Measurements from ENCODE around the gene TASP1.

TASP1 gene

GRCh38 chr20:13457487-13457886 lies 181.2 kb downstream of the TASP1 start:
- no peaks in the 10 kb centered on the region for H3K27me3 ChIP-seq (ENCODE audit: control insufficient read depth in 5 of 5, insufficient read depth in 4 of 5, low read length in 5 of 5)
- H3K9ac ChIP-seq (ENCODE audit: low read length in 5 of 5), result no peak overlapping the region
- H3K27ac ChIP-seq (ENCODE audit: low read depth, low read length), result no peak overlapping the region
- no peak overlapping the region for H3K4me3 ChIP-seq (ENCODE audit: low read depth in 1 of 5, low read length in 5 of 5)
- peaks cover 0 to 3% (median 0%) of the 10 kb centered on the region in 5 donors for H3K9me3 ChIP-seq (ENCODE audit: control insufficient read depth in 5 of 5, low read length in 5 of 5)
- no peaks in the 10 kb centered on the region for H3K4me1 ChIP-seq (ENCODE audit: control insufficient read depth in 5 of 5, insufficient read depth in 5 of 5, low read length in 5 of 5)
- no peaks in the 10 kb centered on the region for H3K36me3 ChIP-seq (ENCODE audit: control insufficient read depth in 5 of 5, insufficient read depth in 5 of 5, low read length in 5 of 5)

- no peaks in the 10 kb centered on the region for H3K27me3 ChIP-seq (ENCODE audit: control insufficient read depth in 5 of 5, insufficient read depth in 4 of 5, low read length in 5 of 5)
- H3K4me3 ChIP-seq (ENCODE audit: low read depth in 1 of 5, low read length in 5 of 5), result no peak overlapping the region
- H3K36me3 ChIP-seq (ENCODE audit: control insufficient read depth in 5 of 5, insufficient read depth in 5 of 5, low read length in 5 of 5), result no peaks in the 10 kb centered on the region
- H3K9me3 ChIP-seq (ENCODE audit: control insufficient read depth in 5 of 5, low read length in 5 of 5), result peaks cover 0 to 3% (median 0%) of the 10 kb centered on the region in 5 donors
- no peaks in the 10 kb centered on the region for H3K4me1 ChIP-seq (ENCODE audit: control insufficient read depth in 5 of 5, insufficient read depth in 5 of 5, low read length in 5 of 5)
- no peak overlapping the region for H3K27ac ChIP-seq (ENCODE audit: low read depth, low read length)
- no peak overlapping the region for H3K9ac ChIP-seq (ENCODE audit: low read length in 5 of 5)
Measured at GRCh38 chr20:13455713-13456112, 183.0 kb downstream of the TASP1 start.

- Histone ChIP-seq H3K4me1 (ENCODE audit: control insufficient read depth in 5 of 5, insufficient read depth in 5 of 5, low read length in 5 of 5) (no peaks in the 10 kb centered on the region), H3K4me3 (ENCODE audit: low read depth in 1 of 5, low read length in 5 of 5) (no peak overlapping the region), H3K27me3 (ENCODE audit: control insufficient read depth in 5 of 5, insufficient read depth in 4 of 5, low read length in 5 of 5) (no peaks in the 10 kb centered on the region), H3K9ac (ENCODE audit: low read length in 5 of 5) (no peak overlapping the region), H3K27ac (ENCODE audit: low read depth, low read length) (no peak overlapping the region), H3K9me3 (ENCODE audit: control insufficient read depth in 5 of 5, low read length in 5 of 5) (peaks cover 0 to 3% (median 0%) of the 10 kb centered on the region in 5 donors), H3K36me3 (ENCODE audit: control insufficient read depth in 5 of 5, insufficient read depth in 5 of 5, low read length in 5 of 5) (no peaks in the 10 kb centered on the region)
Measured at GRCh38 chr20:13453367-13453766, 185.4 kb downstream of the TASP1 start.

- Histone ChIP-seq H3K27ac (ENCODE audit: low read depth, low read length) (no peak overlapping the region), H3K4me1 (ENCODE audit: control insufficient read depth in 5 of 5, insufficient read depth in 5 of 5, low read length in 5 of 5) (no peaks in the 10 kb centered on the region), H3K36me3 (ENCODE audit: control insufficient read depth in 5 of 5, insufficient read depth in 5 of 5, low read length in 5 of 5) (no peaks in the 10 kb centered on the region), H3K4me3 (ENCODE audit: low read depth in 1 of 5, low read length in 5 of 5) (no peak overlapping the region), H3K9ac (ENCODE audit: low read length in 5 of 5) (no peak overlapping the region), H3K9me3 (ENCODE audit: control insufficient read depth in 5 of 5, low read length in 5 of 5) (peaks cover 0 to 3% (median 0%) of the 10 kb centered on the region in 5 donors), H3K27me3 (ENCODE audit: control insufficient read depth in 5 of 5, insufficient read depth in 4 of 5, low read length in 5 of 5) (no peaks in the 10 kb centered on the region)
Measured at GRCh38 chr20:13452470-13453124, 186.1 kb downstream of the TASP1 start.

- Histone ChIP-seq H3K4me1 (ENCODE audit: control insufficient read depth in 5 of 5, insufficient read depth in 5 of 5, low read length in 5 of 5) (no peaks in the 10 kb centered on the region), H3K4me3 (ENCODE audit: low read depth in 1 of 5, low read length in 5 of 5) (no peak overlapping the region), H3K36me3 (ENCODE audit: control insufficient read depth in 5 of 5, insufficient read depth in 5 of 5, low read length in 5 of 5) (no peaks in the 10 kb centered on the region), H3K9me3 (ENCODE audit: control insufficient read depth in 5 of 5, low read length in 5 of 5) (no peaks in the 10 kb centered on the region), H3K27me3 (ENCODE audit: control insufficient read depth in 5 of 5, insufficient read depth in 4 of 5, low read length in 5 of 5) (no peaks in the 10 kb centered on the region), H3K27ac (ENCODE audit: low read depth, low read length) (no peak overlapping the region), H3K9ac (ENCODE audit: low read length in 5 of 5) (no peak overlapping the region)
Measured at GRCh38 chr20:13449868-13450434, 188.8 kb downstream of the TASP1 start.

- Histone ChIP-seq H3K4me3 (ENCODE audit: low read depth in 1 of 5, low read length in 5 of 5) (no peak overlapping the region), H3K36me3 (ENCODE audit: control insufficient read depth in 5 of 5, insufficient read depth in 5 of 5, low read length in 5 of 5) (no peaks in the 10 kb centered on the region), H3K27me3 (ENCODE audit: control insufficient read depth in 5 of 5, insufficient read depth in 4 of 5, low read length in 5 of 5) (no peaks in the 10 kb centered on the region), H3K9me3 (ENCODE audit: control insufficient read depth in 5 of 5, low read length in 5 of 5) (no peaks in the 10 kb centered on the region), H3K4me1 (ENCODE audit: control insufficient read depth in 5 of 5, insufficient read depth in 5 of 5, low read length in 5 of 5) (no peaks in the 10 kb centered on the region), H3K27ac (ENCODE audit: low read depth, low read length) (no peak overlapping the region), H3K9ac (ENCODE audit: low read length in 5 of 5) (no peak overlapping the region)
Measured at GRCh38 chr20:13447385-13448180, 191.1 kb downstream of the TASP1 start.

- Histone ChIP-seq H3K4me1 (ENCODE audit: control insufficient read depth in 5 of 5, insufficient read depth in 5 of 5, low read length in 5 of 5) (no peaks in the 10 kb centered on the region), H3K4me3 (ENCODE audit: low read depth in 1 of 5, low read length in 5 of 5) (no peak overlapping the region), H3K36me3 (ENCODE audit: control insufficient read depth in 5 of 5, insufficient read depth in 5 of 5, low read length in 5 of 5) (no peaks in the 10 kb centered on the region), H3K27ac (ENCODE audit: low read depth, low read length) (no peak overlapping the region), H3K9me3 (ENCODE audit: control insufficient read depth in 5 of 5, low read length in 5 of 5) (peaks cover 0 to 14% (median 6%) of the 10 kb centered on the region in 5 donors), H3K27me3 (ENCODE audit: control insufficient read depth in 5 of 5, insufficient read depth in 4 of 5, low read length in 5 of 5) (no peaks in the 10 kb centered on the region), H3K9ac (ENCODE audit: low read length in 5 of 5) (no peak overlapping the region)
Measured at GRCh38 chr20:13443690-13444089, 195.0 kb downstream of the TASP1 start.

GRCh38 chr20:13442986-13443385 lies 195.7 kb downstream of the TASP1 start:
- H3K9ac ChIP-seq (ENCODE audit: low read length in 5 of 5), result no peak overlapping the region
- no peaks in the 10 kb centered on the region for H3K36me3 ChIP-seq (ENCODE audit: control insufficient read depth in 5 of 5, insufficient read depth in 5 of 5, low read length in 5 of 5)
- H3K4me3 ChIP-seq (ENCODE audit: low read depth in 1 of 5, low read length in 5 of 5), result no peak overlapping the region
- no peaks in the 10 kb centered on the region for H3K27me3 ChIP-seq (ENCODE audit: control insufficient read depth in 5 of 5, insufficient read depth in 4 of 5, low read length in 5 of 5)
- no peaks in the 10 kb centered on the region for H3K4me1 ChIP-seq (ENCODE audit: control insufficient read depth in 5 of 5, insufficient read depth in 5 of 5, low read length in 5 of 5)
- H3K27ac ChIP-seq (ENCODE audit: low read depth, low read length), result no peak overlapping the region
- peaks cover 0 to 14% (median 6%) of the 10 kb centered on the region in 5 donors for H3K9me3 ChIP-seq (ENCODE audit: control insufficient read depth in 5 of 5, low read length in 5 of 5)

- no peaks in the 10 kb centered on the region for H3K27me3 ChIP-seq (ENCODE audit: control insufficient read depth in 5 of 5, insufficient read depth in 4 of 5, low read length in 5 of 5)
- no peak overlapping the region for H3K27ac ChIP-seq (ENCODE audit: low read depth, low read length)
- H3K9me3 ChIP-seq (ENCODE audit: control insufficient read depth in 5 of 5, low read length in 5 of 5), result peaks cover 0 to 14% (median 6%) of the 10 kb centered on the region in 5 donors
- H3K36me3 ChIP-seq (ENCODE audit: control insufficient read depth in 5 of 5, insufficient read depth in 5 of 5, low read length in 5 of 5), result no peaks in the 10 kb centered on the region
- H3K4me3 ChIP-seq (ENCODE audit: low read depth in 1 of 5, low read length in 5 of 5), result no peak overlapping the region
- peaks cover 0 to 2% (median 0%) of the 10 kb centered on the region in 5 donors for H3K4me1 ChIP-seq (ENCODE audit: control insufficient read depth in 5 of 5, insufficient read depth in 5 of 5, low read length in 5 of 5)
- H3K9ac ChIP-seq (ENCODE audit: low read length in 5 of 5), result no peak overlapping the region
Measured at GRCh38 chr20:13441388-13441787, 197.3 kb downstream of the TASP1 start.

GRCh38 chr20:13436530-13436929 lies 202.2 kb downstream of the TASP1 start:
- no peaks in the 10 kb centered on the region for H3K27me3 ChIP-seq (ENCODE audit: control insufficient read depth in 5 of 5, insufficient read depth in 4 of 5, low read length in 5 of 5)
- no peak overlapping the region for H3K27ac ChIP-seq (ENCODE audit: low read depth, low read length)
- H3K4me1 ChIP-seq (ENCODE audit: control insufficient read depth in 5 of 5, insufficient read depth in 5 of 5, low read length in 5 of 5), result peaks cover 0 to 5% (median 0%) of the 10 kb centered on the region in 5 donors
- peaks cover 3 to 17% (median 8%) of the 10 kb centered on the region in 5 donors for H3K36me3 ChIP-seq (ENCODE audit: control insufficient read depth in 5 of 5, insufficient read depth in 5 of 5, low read length in 5 of 5)
- no peak overlapping the region for H3K9ac ChIP-seq (ENCODE audit: low read length in 5 of 5)
- H3K9me3 ChIP-seq (ENCODE audit: control insufficient read depth in 5 of 5, low read length in 5 of 5), result peaks cover 0 to 13% (median 6%) of the 10 kb centered on the region in 5 donors
- no peak overlapping the region for H3K4me3 ChIP-seq (ENCODE audit: low read depth in 1 of 5, low read length in 5 of 5)

Data from subcutaneous abdominal adipose tissue (tissue), 5 donors.